Stimulated activated CD8-positive, alpha-beta memory T cell treated with anti-CD3 and anti-CD28 coated beads, Interleukin-7, amount 100 ng/mL, for 4 hours (primary cell): ENCODE data around the gene PARP12.
"Not testable (repeated sequence)": the region's sequence is repeated elsewhere in the genome, so short reads cannot be mapped to it uniquely, and the experiment has no call there.

Experiments
- DNase-seq, 2 donors: peaks; one replicate each; pipeline ENCODE4 v3.0.0-alpha.2; 2020; ENCODE audit warnings: low read depth in 2 of 2

The PARP12 gene, protein sequence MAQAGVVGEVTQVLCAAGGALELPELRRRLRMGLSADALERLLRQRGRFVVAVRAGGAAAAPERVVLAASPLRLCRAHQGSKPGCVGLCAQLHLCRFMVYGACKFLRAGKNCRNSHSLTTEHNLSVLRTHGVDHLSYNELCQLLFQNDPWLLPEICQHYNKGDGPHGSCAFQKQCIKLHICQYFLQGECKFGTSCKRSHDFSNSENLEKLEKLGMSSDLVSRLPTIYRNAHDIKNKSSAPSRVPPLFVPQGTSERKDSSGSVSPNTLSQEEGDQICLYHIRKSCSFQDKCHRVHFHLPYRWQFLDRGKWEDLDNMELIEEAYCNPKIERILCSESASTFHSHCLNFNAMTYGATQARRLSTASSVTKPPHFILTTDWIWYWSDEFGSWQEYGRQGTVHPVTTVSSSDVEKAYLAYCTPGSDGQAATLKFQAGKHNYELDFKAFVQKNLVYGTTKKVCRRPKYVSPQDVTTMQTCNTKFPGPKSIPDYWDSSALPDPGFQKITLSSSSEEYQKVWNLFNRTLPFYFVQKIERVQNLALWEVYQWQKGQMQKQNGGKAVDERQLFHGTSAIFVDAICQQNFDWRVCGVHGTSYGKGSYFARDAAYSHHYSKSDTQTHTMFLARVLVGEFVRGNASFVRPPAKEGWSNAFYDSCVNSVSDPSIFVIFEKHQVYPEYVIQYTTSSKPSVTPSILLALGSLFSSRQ

GRCh38 chr7:140062528-140063299, at the start of gene PARP12:
TSS of gene PARP12 (minus strand) at chr7:140062951. CDS start at chr7:140062847, 104 bp downstream.
- DNase-seq: peak; percentile 69 to 90

- not testable (repeated sequence) for DNase-seq
Measured at GRCh38 chr7:140108777-140109176, 46.0 kb upstream of the PARP12 start.

DNA sequence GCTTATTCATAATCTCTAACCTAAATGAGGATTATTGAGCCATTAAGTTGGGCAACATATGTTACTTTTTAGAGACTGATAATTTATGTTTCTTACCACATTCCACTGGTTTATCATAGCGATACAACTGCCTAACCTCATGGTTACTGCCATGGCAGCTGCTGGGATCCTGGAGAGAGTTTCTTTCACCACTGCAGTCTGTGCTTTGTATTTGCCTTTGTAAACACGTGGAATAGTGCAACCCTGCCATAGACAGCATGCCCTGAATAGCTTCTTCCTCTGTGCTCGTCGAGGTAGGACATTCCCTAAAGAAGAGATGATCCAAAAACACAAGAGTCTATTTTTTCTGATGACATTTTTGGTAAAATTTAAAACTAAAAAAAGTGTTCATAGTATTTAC, 33.7 kb upstream of the PARP12 start:
- DNase-seq: no peak

GRCh38 chr7:140093375-140093774, 30.6 kb upstream of the PARP12 start:
- no peak for DNase-seq

GRCh38 chr7:140085447-140085846, 22.7 kb upstream of the PARP12 start:
- DNase-seq: no peak

DNA sequence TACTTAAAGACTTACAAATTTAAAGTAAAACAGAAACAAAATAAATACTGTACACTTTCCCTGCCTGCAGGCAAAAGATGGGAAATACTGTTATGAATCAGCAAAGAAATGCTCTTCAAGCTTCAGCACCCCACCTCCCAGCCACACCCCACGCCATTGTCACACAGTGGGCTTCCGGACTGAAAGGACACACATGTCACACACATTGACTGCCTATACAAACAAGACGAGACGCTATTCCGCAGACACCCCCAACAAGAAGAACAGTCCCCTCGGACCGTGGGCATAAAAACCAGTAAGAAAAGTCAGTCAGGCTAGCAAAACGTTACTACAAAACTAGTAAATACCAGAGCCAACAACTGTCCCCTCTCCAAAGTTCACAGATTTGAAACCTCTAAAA, 22.2 kb upstream of the PARP12 start:
- DNase-seq: peak in 1 of 2 donors; percentile 33

GRCh38 chr7:140084142-140084655, 21.4 kb upstream of the PARP12 start:
- no peak for DNase-seq

- no peak for DNase-seq
Measured at GRCh38 chr7:140082770-140083169, 20.0 kb upstream of the PARP12 start.

DNA sequence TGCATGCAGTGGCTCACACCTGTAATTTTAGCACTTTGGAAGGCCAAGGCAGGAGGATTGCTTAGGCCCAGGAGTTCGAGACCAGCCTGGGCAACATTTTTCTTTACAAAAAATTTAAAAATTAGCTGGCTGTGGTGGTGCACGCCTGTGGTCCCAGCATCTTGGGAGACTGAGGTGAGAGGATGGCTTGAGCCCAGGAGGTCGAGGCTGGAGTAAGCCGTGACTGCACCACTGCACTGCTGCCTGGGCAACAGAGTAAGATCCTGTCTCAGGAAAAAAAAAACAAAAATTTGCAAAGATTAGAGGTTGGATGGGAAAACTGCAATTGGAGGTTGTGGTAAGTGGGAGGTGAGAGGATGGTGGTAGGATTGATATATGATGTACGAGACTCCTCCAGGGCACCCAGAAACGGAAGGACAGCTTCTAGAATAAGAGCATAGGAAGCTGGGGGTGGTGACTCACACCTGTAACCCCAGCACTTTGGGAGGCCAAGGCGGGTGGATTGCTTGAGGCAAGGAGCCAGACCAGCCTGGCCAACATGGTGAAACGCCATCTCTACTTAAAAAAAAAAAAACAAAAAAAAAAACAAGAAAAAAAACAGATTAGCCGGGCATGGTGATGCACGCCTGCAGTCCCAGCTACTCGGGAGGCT, 19.1 kb upstream of the PARP12 start:
- DNase-seq: no peak

- DNase-seq: no peak
Measured at GRCh38 chr7:140080919-140081318, 18.2 kb upstream of the PARP12 start.

DNA sequence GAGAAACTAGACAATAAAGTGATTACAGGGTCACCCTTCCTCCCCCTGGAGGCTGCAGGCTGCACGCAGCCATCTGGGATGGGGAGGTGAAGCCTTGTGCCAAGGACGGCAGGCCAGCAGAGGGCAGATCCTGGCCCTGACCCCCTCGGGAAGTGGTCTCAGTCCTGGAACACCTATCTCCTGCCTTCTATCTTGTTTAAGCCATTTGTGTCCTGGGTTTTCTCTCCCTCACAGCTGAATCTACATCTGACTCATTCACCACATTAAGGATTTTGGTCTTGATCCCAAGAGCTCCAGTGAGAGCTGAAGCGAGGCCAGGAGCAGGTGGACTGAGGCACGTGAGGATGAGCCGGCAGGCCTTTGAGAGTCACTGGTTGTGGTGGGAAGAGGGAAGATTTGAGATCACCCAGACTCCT, 16.4 kb upstream of the PARP12 start:
- DNase-seq: no peak

GRCh38 chr7:140078392-140078791, 15.6 kb upstream of the PARP12 start:
- DNase-seq: no peak

DNA sequence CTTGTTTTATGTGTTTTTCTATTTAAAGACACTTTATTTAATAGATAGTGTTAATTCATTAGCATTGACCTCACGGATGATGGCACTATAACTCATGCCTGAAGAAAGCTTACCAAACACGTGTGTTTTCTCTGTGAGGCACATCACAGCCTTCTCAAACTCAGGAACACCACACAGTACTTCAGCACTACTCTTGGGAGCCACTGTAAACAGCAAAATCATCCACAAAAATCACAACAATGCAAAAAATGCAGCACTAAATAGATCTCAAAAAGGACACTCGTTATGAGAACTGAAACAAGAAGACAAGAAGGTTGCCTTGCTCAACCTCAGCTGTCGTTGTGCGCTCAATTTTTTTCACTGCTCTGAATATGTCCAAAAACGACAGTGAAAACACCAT, 12.0 kb upstream of the PARP12 start:
- DNase-seq: no peak

GRCh38 chr7:140070546-140070945, 7.8 kb upstream of the PARP12 start:
- DNase-seq: no peak

- DNase-seq: no peak
Measured at GRCh38 chr7:140069298-140069949, 6.7 kb upstream of the PARP12 start.

DNA sequence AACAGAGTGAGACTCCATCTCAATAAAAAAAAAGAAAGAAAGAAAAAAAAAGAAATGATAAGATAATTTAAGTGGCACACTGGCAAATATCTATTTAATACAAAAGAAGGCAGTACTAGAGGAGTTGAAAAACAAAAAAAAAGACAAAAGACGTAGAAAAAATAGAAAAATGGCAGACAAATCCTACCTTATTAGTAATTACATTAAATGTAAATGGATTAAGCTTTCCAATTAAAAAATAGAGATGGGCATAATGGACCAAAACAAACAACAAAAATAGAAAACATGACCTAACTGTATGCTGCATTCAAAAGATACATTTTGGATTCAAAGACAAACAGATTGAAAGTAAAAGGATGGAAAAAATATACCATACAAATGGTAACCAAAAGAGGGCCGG, 5.3 kb upstream of the PARP12 start:
- DNase-seq: no peak

DNA sequence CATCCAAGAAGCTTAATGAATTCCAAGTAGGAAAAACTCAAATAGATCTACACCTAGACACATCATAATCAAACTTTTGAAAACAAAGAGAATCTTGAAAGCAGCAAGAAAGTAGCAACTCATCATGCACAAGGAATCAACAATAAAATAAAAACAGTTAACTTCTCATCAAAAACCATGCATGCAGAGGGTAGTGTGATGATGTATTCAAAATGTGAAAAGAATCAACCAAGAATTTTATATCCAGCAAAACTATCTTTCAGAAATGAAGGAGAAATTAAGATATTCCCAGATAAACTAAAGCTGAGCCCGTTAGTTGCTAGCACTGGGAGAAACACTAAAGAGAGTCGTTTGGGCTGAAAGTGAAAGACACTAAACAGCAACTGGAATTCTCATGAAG, 4.3 kb upstream of the PARP12 start:
- no peak for DNase-seq

DNA sequence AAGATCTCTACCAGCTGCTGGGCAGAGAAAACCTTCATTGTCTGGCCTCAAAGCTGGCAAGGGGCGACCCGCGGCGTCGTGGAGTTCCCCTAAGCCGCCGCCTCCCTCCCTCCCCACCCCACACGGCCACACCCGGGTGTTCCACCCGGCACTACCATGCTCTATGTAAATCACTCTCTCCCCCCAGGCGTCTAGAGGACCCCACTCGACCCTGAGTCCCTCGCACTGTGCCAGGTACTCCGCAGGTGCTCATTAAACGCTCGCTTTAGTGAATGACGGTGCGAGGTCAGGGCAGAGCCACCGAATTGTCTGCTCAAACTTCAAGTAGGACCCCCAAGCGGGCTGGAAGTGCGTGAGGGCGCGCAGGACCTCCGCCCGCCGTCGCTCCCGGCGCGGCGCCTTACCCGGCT, 628 bp downstream of the PARP12 start:
- DNase-seq: peak; percentile 36 to 64

- no peak for DNase-seq
Measured at GRCh38 chr7:140061607-140061930, 1.2 kb downstream of the PARP12 start.

DNA sequence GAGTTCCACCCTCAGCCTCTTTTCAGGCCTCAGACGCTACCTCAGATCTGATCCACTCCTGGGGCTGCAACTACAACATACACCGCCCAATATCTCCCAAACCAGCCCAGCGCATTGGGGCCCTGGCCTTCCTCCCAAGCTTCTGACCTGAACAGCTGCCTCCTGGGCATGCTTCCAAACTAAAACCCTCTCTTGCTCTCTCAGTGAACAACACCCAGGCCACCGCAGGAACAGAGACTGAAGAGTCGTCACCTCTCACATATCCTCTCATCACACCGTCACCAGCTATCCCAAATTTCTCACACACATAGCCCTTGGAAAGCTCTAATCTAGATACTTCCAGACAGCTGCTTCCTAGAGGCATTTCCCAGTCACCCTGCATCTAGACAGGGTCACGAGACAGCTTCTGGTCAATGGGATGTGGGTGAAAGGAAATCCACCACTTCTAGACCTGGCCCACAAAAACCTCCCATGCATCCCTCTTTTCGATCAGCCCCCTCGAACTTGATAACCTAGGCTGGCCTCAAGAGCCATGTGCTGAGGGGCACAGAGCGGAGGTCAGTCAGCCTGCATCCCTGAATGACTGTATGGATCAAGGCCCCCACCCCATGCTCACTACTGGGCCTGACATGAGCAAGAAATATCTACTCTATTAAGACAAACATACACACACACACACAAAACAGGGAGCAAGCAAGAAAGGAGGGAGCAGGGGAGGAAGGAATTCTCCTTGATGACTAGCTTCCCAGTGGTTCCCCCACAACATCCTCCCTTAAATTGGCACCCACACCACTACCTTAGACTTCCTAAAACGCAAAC, 1.8 kb downstream of the PARP12 start:
- DNase-seq: no peak
